Fibroblast of gingiva (primary cell): Measurements from ENCODE around the gene REXO1.

Experiments
- DNase-seq: peaks from one replicate; pipeline ENCODE4 v3.0.0-alpha.2; 2011; ENCODE audit warnings: low read depth

The REXO1 gene

DNA sequence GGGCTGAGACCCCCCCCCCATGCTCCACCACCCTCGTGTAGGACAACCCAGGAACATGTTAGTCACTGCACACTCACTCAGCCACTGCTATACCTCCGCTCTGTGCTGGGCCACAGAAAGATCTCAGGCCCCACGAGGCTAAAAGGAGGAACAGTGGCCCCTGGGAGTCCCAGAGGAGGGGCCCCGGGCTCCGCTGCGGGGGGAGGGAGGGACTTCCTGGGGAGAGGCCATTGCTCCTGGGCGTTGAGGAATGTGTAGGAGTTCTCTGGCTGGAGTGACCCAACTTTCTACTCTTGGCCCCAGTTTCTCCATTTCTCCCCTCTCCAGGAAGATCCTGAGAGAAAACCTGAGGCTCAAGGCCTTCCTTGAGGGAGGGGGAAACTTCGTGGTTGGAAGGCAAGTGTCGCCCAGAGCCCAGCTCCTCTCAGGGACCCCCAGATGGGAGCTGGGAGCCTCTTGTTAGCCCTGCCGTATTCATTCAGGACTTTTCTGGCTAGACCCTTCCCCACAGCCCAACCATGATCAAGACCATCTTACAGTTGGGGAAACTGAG is 81.4 kb downstream of the REXO1 start:
- no peak for DNase-seq

DNA sequence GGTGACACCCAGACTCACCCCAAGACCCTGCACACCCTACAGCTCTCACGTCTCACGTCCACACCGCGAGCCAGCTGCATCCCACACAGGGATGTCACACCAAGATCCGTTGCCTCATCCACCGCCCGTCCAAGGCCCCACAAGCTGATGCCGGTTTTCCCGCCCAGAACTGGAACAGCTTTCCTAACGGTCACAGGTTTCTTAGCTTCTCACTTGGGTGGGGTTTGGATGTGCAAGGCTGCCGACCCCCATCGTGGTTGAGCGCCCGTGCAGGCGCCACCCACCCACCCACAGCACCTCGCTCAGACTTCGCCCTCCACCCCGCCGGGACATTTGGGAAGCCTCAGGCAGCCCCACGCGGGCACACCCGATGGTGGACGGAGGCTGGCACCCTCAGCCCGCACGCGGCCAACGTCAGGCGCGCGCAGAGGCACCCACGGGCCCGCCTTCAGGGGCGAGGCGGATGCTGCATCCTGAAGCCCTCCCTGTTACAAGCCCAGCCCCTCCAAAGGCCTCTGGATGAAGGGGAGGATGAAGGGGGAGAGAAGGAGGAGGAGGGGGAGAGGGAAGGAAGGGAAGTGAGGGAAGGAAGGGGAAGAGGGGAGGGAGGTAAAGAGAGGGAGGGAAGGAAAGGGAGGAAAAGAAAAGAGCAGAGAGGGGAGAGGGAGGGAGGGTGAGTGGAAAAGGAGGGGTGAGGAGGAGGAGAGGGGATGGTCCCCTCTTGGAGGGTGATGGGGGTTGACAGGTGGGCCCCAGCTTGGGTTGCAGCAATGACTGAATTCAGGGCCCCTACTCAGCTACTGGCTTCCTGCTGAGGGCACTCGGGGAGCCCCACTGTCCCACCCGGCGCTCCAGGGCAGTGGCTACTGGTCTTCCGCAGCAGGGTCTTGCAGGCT is 82.1 kb downstream of the REXO1 start:
- no peak for DNase-seq
